DMS 273 (cell line): ENCODE measurements around the gene RNU2-1.
A peak's percentile ranks its signal among the peaks of the same experiment; 100 is the strongest.
"Not testable (repeated sequence)": the region's sequence is repeated elsewhere in the genome, so short reads cannot be mapped to it uniquely, and the experiment has no call there.

ENCODE experiments used
- DNase-seq: peaks from one replicate; lab custom pipeline; 2025; ENCODE audit not compliant: unreplicated experiment; lab: John Stamatoyannopoulos, UW

The RNU2-1 gene

GRCh38 chr17:43216762-43217613 lies 16.8 kb downstream of the RNU2-1 start:
- no peak for DNase-seq

- DNase-seq: no peak
These were observed 17.4 kb downstream of the RNU2-1 start for GRCh38 chr17:43216369-43216761.

GRCh38 chr17:43215341-43215740 lies 18.4 kb downstream of the RNU2-1 start:
- no peak for DNase-seq

GRCh38 chr17:43213545-43213944 lies 20.2 kb downstream of the RNU2-1 start:
- no peak for DNase-seq

- DNase-seq: no peak
These were observed 20.9 kb downstream of the RNU2-1 start for GRCh38 chr17:43212641-43213490.

GRCh38 chr17:43211480-43212402 lies 22.0 kb downstream of the RNU2-1 start, which contains the start of gene TMEM106A:
Gene TMEM106A, plus strand, starts transcription at chr17:43211875. Its CDS starts 1,167 bp downstream, at chr17:43213042.
- no peak for DNase-seq

- no peak for DNase-seq
These were observed 22.7 kb downstream of the RNU2-1 start for GRCh38 chr17:43211123-43211479.

- DNase-seq: no peak
These were observed 23.2 kb downstream of the RNU2-1 start for GRCh38 chr17:43210576-43210975.

GRCh38 chr17:43203013-43203412 lies 30.8 kb downstream of the RNU2-1 start:
- not testable (repeated sequence) for DNase-seq

GRCh38 chr17:43200127-43200526 lies 33.6 kb downstream of the RNU2-1 start:
- peak; percentile 14 for DNase-seq

- no peak for DNase-seq
These were observed 34.1 kb downstream of the RNU2-1 start for GRCh38 chr17:43199633-43200032.

GRCh38 chr17:43193251-43193650 lies 40.5 kb downstream of the RNU2-1 start:
- no peak for DNase-seq

GRCh38 chr17:43186656-43187055 lies 47.1 kb downstream of the RNU2-1 start:
- not testable (repeated sequence) for DNase-seq

- no peak for DNase-seq
These were observed 49.9 kb downstream of the RNU2-1 start for GRCh38 chr17:43183921-43184320.
